Neural crest cell (in vitro differentiated cells): ENCODE results near the gene DOCK7. TPM values are rescaled to one million over a fixed set of nuclear protein-coding genes. Genes with fewer than 3 reads are reported as not detected.
A peak's percentile ranks its signal among the peaks of the same experiment; 100 is the strongest.
"Not testable (repeated sequence)": the region's sequence is repeated elsewhere in the genome, so short reads cannot be mapped to it uniquely, and the experiment has no call there.

Experiments
- DNase-seq: peaks from one replicate; pipeline ENCODE4 v3.0.0; 2021; ENCODE audit warnings: low read depth, mixed read lengths, low spot score
- H3K27ac Mint-ChIP-seq: one replicate; pipeline ENCODE4 v1.8.0; 2021; ENCODE audit warnings: mild to moderate bottlenecking, mixed read lengths; ENCODE audit not compliant: unreplicated experiment
- H3K27me3 Mint-ChIP-seq: 2 replicates; pipeline ENCODE4 v1.8.0; 2021; ENCODE audit warnings: low read depth, mild to moderate bottlenecking, mixed read lengths
- H3K36me3 Mint-ChIP-seq: 2 replicates; pipeline ENCODE4 v1.8.0; 2021; ENCODE audit warnings: low read depth, mild to moderate bottlenecking, mixed read lengths
- H3K4me1 Mint-ChIP-seq: 2 replicates; pipeline ENCODE4 v1.8.0; 2021; ENCODE audit warnings: mixed read lengths
- H3K4me3 Mint-ChIP-seq: one replicate; pipeline ENCODE4 v1.8.0; 2021; ENCODE audit warnings: mild to moderate bottlenecking, mixed read lengths
- H3K9me3 Mint-ChIP-seq: 2 replicates; pipeline ENCODE4 v1.8.0; 2021; ENCODE audit warnings: mixed read lengths
- CTCF ChIP-seq: fragments of 200-600 bp; sonication (generic); conservative IDR thresholded peaks from 2 replicates; pipeline ENCODE4 v1.5.0; 2021; ENCODE audit warnings: antibody characterized with exemption, mild to moderate bottlenecking
- total RNA-seq: library from RNA; stranded (reverse); gene quantifications from 2 replicates; pipeline ENCODE4 v1.2.1, GENCODE V29; 2021

Gene DOCK7
- total RNA-seq, 1 donor from 2014 or later: 79.8 TPM

- TF ChIP-seq CTCF: no peak
- no peak for DNase-seq
- no peaks in the 10 kb centered on the region for H3K9me3 Mint-ChIP-seq
- H3K27me3 Mint-ChIP-seq: no peaks in the 10 kb centered on the region
- peak overlapping the region; percentile 14 for H3K27ac Mint-ChIP-seq
- peaks cover 62% of the 10 kb centered on the region for H3K4me1 Mint-ChIP-seq
- no peak overlapping the region for H3K4me3 Mint-ChIP-seq
- H3K36me3 Mint-ChIP-seq: no peaks in the 10 kb centered on the region
Observed at GRCh38 chr1:62722796-62723195, 34.6 kb upstream of the DOCK7 start.

- no peak overlapping the region for H3K4me3 Mint-ChIP-seq
- H3K27ac Mint-ChIP-seq: peak overlapping the region; percentile 24
- no peaks in the 10 kb centered on the region for H3K27me3 Mint-ChIP-seq
- no peak for TF ChIP-seq CTCF
- H3K36me3 Mint-ChIP-seq: no peaks in the 10 kb centered on the region
- no peaks in the 10 kb centered on the region for H3K9me3 Mint-ChIP-seq
- no peak for DNase-seq
- peaks cover 58% of the 10 kb centered on the region for H3K4me1 Mint-ChIP-seq
Observed at GRCh38 chr1:62720946-62721554, 32.9 kb upstream of the DOCK7 start.

GRCh38 chr1:62718400-62718799 lies 30.2 kb upstream of the DOCK7 start:
- peaks cover 33% of the 10 kb centered on the region for H3K4me1 Mint-ChIP-seq
- H3K36me3 Mint-ChIP-seq, H3K9me3 Mint-ChIP-seq, H3K4me3 Mint-ChIP-seq, DNase-seq, H3K27ac Mint-ChIP-seq, H3K27me3 Mint-ChIP-seq: not testable (repeated sequence)

- Mint-ChIP-seq H3K4me1 (peaks cover 26% of the 10 kb centered on the region), H3K9me3 (no peaks in the 10 kb centered on the region), H3K27ac (no peak overlapping the region), H3K4me3 (no peak overlapping the region), H3K36me3 (no peaks in the 10 kb centered on the region), H3K27me3 (no peaks in the 10 kb centered on the region)
- TF ChIP-seq CTCF: no peak
- DNase-seq: no peak
Observed at GRCh38 chr1:62717483-62717882, 29.3 kb upstream of the DOCK7 start.

- no peak for DNase-seq
- no peak overlapping the region for H3K4me3 Mint-ChIP-seq
- H3K36me3 Mint-ChIP-seq: no peaks in the 10 kb centered on the region
- H3K4me1 Mint-ChIP-seq: peaks cover 21% of the 10 kb centered on the region
- no peak overlapping the region for H3K27ac Mint-ChIP-seq
- H3K9me3 Mint-ChIP-seq: no peaks in the 10 kb centered on the region
- no peak for TF ChIP-seq CTCF
- H3K27me3 Mint-ChIP-seq: no peaks in the 10 kb centered on the region
Observed at GRCh38 chr1:62716397-62716796, 28.2 kb upstream of the DOCK7 start.

GRCh38 chr1:62712336-62713243 lies 24.4 kb upstream of the DOCK7 start:
- no peaks in the 10 kb centered on the region for H3K9me3 Mint-ChIP-seq
- no peak overlapping the region for H3K4me3 Mint-ChIP-seq
- DNase-seq: no peak
- no peak for TF ChIP-seq CTCF
- H3K4me1 Mint-ChIP-seq: peaks cover 6% of the 10 kb centered on the region
- no peak overlapping the region for H3K27ac Mint-ChIP-seq
- no peaks in the 10 kb centered on the region for H3K27me3 Mint-ChIP-seq
- no peaks in the 10 kb centered on the region for H3K36me3 Mint-ChIP-seq
